ENCODE results near the gene XCR1.

DNA sequence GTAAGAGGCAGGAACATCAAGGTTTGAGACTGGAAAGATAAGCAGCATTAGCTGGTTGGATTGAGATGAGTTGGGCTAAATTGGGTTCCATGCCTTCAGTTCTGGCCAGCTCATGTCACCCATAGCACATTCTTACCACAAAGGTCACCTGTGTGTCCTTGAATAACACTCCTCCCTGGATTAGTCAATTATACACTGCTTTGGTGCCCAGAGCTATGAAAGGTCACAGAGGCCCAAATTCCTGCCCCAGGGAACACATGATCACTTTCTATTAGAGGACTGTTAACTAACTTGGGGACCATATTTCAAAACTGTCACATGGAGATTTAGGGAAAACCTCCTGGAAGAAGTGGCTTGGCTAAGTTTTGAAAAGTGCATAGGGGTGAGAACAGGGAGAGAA, 40.1 kb upstream of the XCR1 start:
- TF ChIP-seq TCF7L2 (IDR thresholded peaks at IDR 0.05; ENCODE audit: borderline replicate concordance, low read depth, low read length) (no peak), ZNF76 (tag by site-specific recombination; IDR thresholded peaks at IDR 0.05; ENCODE audit: borderline replicate concordance, low read depth) (no peak), MZF1 (tag by site-specific recombination; IDR thresholded peaks at IDR 0.05; ENCODE audit: borderline replicate concordance) (no peak)
- TF ChIP-seq, protein P1, sequence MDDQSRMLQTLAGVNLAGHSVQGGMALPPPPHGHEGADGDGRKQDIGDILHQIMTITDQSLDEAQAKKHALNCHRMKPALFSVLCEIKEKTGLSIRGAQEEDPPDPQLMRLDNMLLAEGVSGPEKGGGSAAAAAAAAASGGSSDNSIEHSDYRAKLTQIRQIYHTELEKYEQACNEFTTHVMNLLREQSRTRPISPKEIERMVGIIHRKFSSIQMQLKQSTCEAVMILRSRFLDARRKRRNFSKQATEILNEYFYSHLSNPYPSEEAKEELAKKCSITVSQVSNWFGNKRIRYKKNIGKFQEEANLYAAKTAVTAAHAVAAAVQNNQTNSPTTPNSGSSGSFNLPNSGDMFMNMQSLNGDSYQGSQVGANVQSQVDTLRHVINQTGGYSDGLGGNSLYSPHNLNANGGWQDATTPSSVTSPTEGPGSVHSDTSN (CRISPR knock-in tag; IDR thresholded peaks at IDR 0.05): no peak
- TF ChIP-seq, protein P2, sequence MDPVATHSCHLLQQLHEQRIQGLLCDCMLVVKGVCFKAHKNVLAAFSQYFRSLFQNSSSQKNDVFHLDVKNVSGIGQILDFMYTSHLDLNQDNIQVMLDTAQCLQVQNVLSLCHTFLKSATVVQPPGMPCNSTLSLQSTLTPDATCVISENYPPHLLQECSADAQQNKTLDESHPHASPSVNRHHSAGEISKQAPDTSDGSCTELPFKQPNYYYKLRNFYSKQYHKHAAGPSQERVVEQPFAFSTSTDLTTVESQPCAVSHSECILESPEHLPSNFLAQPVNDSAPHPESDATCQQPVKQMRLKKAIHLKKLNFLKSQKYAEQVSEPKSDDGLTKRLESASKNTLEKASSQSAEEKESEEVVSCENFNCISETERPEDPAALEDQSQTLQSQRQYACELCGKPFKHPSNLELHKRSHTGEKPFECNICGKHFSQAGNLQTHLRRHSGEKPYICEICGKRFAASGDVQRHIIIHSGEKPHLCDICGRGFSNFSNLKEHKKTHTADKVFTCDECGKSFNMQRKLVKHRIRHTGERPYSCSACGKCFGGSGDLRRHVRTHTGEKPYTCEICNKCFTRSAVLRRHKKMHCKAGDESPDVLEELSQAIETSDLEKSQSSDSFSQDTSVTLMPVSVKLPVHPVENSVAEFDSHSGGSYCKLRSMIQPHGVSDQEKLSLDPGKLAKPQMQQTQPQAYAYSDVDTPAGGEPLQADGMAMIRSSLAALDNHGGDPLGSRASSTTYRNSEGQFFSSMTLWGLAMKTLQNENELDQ (tag by site-specific recombination; IDR thresholded peaks at IDR 0.05; ENCODE audit: low read depth): no peak

Measured in HEK293 (cell line).